Astrocyte (in vitro differentiated cells and primary cell): Measurements from ENCODE around the gene S100A11. TPM values are rescaled to one million over a fixed set of nuclear protein-coding genes. Genes with fewer than 3 reads are reported as not detected.

Source experiments
- DNase-seq: peaks from one replicate; pipeline ENCODE4 v3.0.0-alpha.2; 2010; ENCODE audit warnings: low read depth
- FAIRE-seq: peaks from 2 replicates; lab custom pipeline; 2011; peaks lifted over from hg19 to GRCh38; lab: Jason Lieb, UNC
- H2AFZ ChIP-seq: 2 replicates; pipeline ENCODE4 v1.6.0; 2012; ENCODE audit warnings: low read depth, low read length, inconsistent platforms
- H3K27ac ChIP-seq: 2 replicates; pipeline ENCODE4 v1.5.1; 2011; ENCODE audit warnings: low read depth, low read length, inconsistent platforms
- H3K27me3 ChIP-seq: 2 replicates; pipeline ENCODE4 v1.6.0; 2011; ENCODE audit warnings: low read length, inconsistent platforms; ENCODE audit not compliant: insufficient read depth
- H3K36me3 ChIP-seq: 2 replicates; pipeline ENCODE4 v1.5.1; 2011; ENCODE audit warnings: low read length, inconsistent platforms; ENCODE audit not compliant: insufficient read depth
- H3K4me1 ChIP-seq: 2 replicates; pipeline ENCODE4 v1.5.1; 2011; ENCODE audit warnings: low read length, inconsistent platforms; ENCODE audit not compliant: insufficient read depth
- H3K4me2 ChIP-seq: 2 replicates; pipeline ENCODE4 v1.6.0; 2012; ENCODE audit warnings: low read length, inconsistent platforms
- H3K4me3 ChIP-seq: 2 replicates; pipeline ENCODE4 v1.5.1; 2011; ENCODE audit warnings: low read depth, mild to moderate bottlenecking, low read length, inconsistent platforms; ENCODE audit not compliant: insufficient read depth
- H3K79me2 ChIP-seq: 2 replicates; pipeline ENCODE4 v1.6.0; 2012; ENCODE audit warnings: mild to moderate bottlenecking, low read length, inconsistent platforms; ENCODE audit not compliant: insufficient read depth
- H3K9ac ChIP-seq: 2 replicates; pipeline ENCODE4 v1.6.0; 2012; ENCODE audit warnings: mild to moderate bottlenecking, low read length, inconsistent platforms
- H3K9me3 ChIP-seq: 2 replicates; pipeline ENCODE4 v1.5.1; 2012; ENCODE audit warnings: low read depth, mild to moderate bottlenecking, low read length, inconsistent platforms; ENCODE audit not compliant: insufficient read depth
- H4K20me1 ChIP-seq: 2 replicates; pipeline ENCODE4 v1.6.0; 2012; ENCODE audit warnings: low read length, inconsistent platforms; ENCODE audit not compliant: insufficient read depth
- H3K27ac Mint-ChIP-seq: one replicate; pipeline ENCODE4 v1.8.0; 2021; ENCODE audit warnings: mild to moderate bottlenecking, mixed read lengths; ENCODE audit not compliant: unreplicated experiment
- H3K27me3 Mint-ChIP-seq: one replicate; pipeline ENCODE4 v1.8.0; 2021; ENCODE audit warnings: low read depth, mixed read lengths; ENCODE audit not compliant: unreplicated experiment
- H3K36me3 Mint-ChIP-seq: one replicate; pipeline ENCODE4 v1.8.0; 2021; ENCODE audit warnings: low read depth, mixed read lengths; ENCODE audit not compliant: unreplicated experiment
- H3K4me1 Mint-ChIP-seq: one replicate; pipeline ENCODE4 v1.8.0; 2021; ENCODE audit warnings: low read depth, mixed read lengths; ENCODE audit not compliant: unreplicated experiment
- H3K4me3 Mint-ChIP-seq: one replicate; pipeline ENCODE4 v1.8.0; 2021; ENCODE audit warnings: mild to moderate bottlenecking, moderate library complexity, mixed read lengths; ENCODE audit not compliant: unreplicated experiment
- H3K9me3 Mint-ChIP-seq: one replicate; pipeline ENCODE4 v1.8.0; 2021; ENCODE audit warnings: mild to moderate bottlenecking, mixed read lengths; ENCODE audit not compliant: unreplicated experiment
- CTCF ChIP-seq: IDR thresholded peaks from 2 replicates; pipeline ENCODE4 v1.5.1; 2011; ENCODE audit warnings: low read depth, mild to moderate bottlenecking, inconsistent platforms, low read length, moderate library complexity; ENCODE audit not compliant: insufficient read depth
- EZH2 ChIP-seq: IDR thresholded peaks from 2 replicates; pipeline ENCODE4 v1.6.1; 2012; ENCODE audit warnings: mild to moderate bottlenecking, low read length, inconsistent platforms; ENCODE audit not compliant: insufficient read depth
- total RNA-seq: library from RNA; stranded (reverse); gene quantifications from 2 replicates; pipeline ENCODE4 v1.2.1, GENCODE V29; 2021

The S100A11 gene
- total RNA-seq, 1 donor from 2014 or later: 1,482 TPM

- Histone ChIP-seq H3K27me3 (peaks cover 26% of the 10 kb centered on the region), H3K36me3 (no peaks in the 10 kb centered on the region), H3K4me2 (peak overlapping the region; percentile 41), H3K79me2 (no peaks in the 10 kb centered on the region), H3K4me1 (peaks cover 12% of the 10 kb centered on the region), H3K27ac (peak overlapping the region; percentile 42), H3K9me3 (peaks cover 3% of the 10 kb centered on the region), H4K20me1 (no peaks in the 10 kb centered on the region), H3K4me3 (no peak overlapping the region), H2AFZ (peak overlapping the region; percentile 5), H3K9ac (peak overlapping the region; percentile 10)
- DNase-seq (no peak), FAIRE-seq (no peak)
- Mint-ChIP-seq H3K4me1 (peaks cover 41% of the 10 kb centered on the region), H3K27ac (peak overlapping the region; percentile 77), H3K36me3 (no peaks in the 10 kb centered on the region), H3K9me3 (peaks cover 2% of the 10 kb centered on the region), H3K27me3 (peaks cover 2% of the 10 kb centered on the region), H3K4me3 (no peak overlapping the region)
- TF ChIP-seq CTCF: no peak
- no peak for TF ChIP-seq EZH2
These were observed 35.7 kb downstream of the S100A11 start for GRCh38 chr1:152000964-152001630.

- Histone ChIP-seq H3K36me3 (no peaks in the 10 kb centered on the region), H2AFZ (no peak overlapping the region), H3K4me3 (no peak overlapping the region), H3K9me3 (peaks cover 3% of the 10 kb centered on the region), H4K20me1 (no peaks in the 10 kb centered on the region), H3K4me1 (peaks cover 26% of the 10 kb centered on the region), H3K27me3 (peaks cover 8% of the 10 kb centered on the region), H3K79me2 (no peaks in the 10 kb centered on the region), H3K4me2 (no peak overlapping the region), H3K9ac (no peak overlapping the region), H3K27ac (no peak overlapping the region)
- DNase-seq (no peak), FAIRE-seq (no peak)
- TF ChIP-seq EZH2: no peak
- no peak for TF ChIP-seq CTCF
- no peaks in the 10 kb centered on the region for H3K36me3 Mint-ChIP-seq
- peaks cover 50% of the 10 kb centered on the region for H3K4me1 Mint-ChIP-seq
- H3K27ac Mint-ChIP-seq: peak overlapping the region; percentile 79
- no peaks in the 10 kb centered on the region for H3K27me3 Mint-ChIP-seq
- H3K4me3 Mint-ChIP-seq: no peak overlapping the region
- peaks cover 2% of the 10 kb centered on the region for H3K9me3 Mint-ChIP-seq
These were observed 38.0 kb downstream of the S100A11 start for GRCh38 chr1:151998611-151999362.

DNA sequence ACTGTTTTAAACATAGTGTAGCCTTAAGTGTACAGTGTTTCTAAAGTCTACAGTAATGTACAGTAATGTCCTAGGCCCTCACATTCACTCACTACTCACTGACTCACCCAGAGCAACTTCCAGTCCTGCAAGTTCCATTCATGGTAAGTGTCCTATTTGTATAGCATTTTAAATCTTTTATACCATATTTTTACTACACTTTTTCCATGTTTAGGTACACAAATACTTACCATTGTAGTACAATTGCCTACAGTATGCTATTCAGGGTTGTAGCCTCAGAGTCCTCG is 39.6 kb downstream of the S100A11 start:
- no peak overlapping the region for H3K9ac ChIP-seq
- peaks cover 2% of the 10 kb centered on the region for H3K9me3 Mint-ChIP-seq
- H3K9me3 ChIP-seq: peaks cover 3% of the 10 kb centered on the region
- H3K36me3 Mint-ChIP-seq: no peaks in the 10 kb centered on the region
- H3K4me2 ChIP-seq: no peak overlapping the region
- H3K27ac ChIP-seq: no peak overlapping the region
- H3K4me1 ChIP-seq: peaks cover 32% of the 10 kb centered on the region
- H3K79me2 ChIP-seq: peaks cover 12% of the 10 kb centered on the region
- no peaks in the 10 kb centered on the region for H3K27me3 Mint-ChIP-seq
- DNase-seq (no peak), FAIRE-seq (no peak)
- H3K27ac Mint-ChIP-seq: no peak overlapping the region
- no peak overlapping the region for H3K4me3 Mint-ChIP-seq
- H4K20me1 ChIP-seq: peaks cover under 1% of the 10 kb centered on the region
- peaks cover 37% of the 10 kb centered on the region for H3K4me1 Mint-ChIP-seq
- no peak overlapping the region for H3K4me3 ChIP-seq
- no peak for TF ChIP-seq EZH2
- TF ChIP-seq CTCF: no peak
- no peak overlapping the region for H2AFZ ChIP-seq
- peaks cover 3% of the 10 kb centered on the region for H3K27me3 ChIP-seq
- H3K36me3 ChIP-seq: no peaks in the 10 kb centered on the region
